Kidney (tissue), 22 donors: ENCODE data around the gene AKR7A3. TPM values are rescaled to one million over a fixed set of nuclear protein-coding genes. Genes with fewer than 3 reads are reported as not detected.
"Not testable (repeated sequence)": the region's sequence is repeated elsewhere in the genome, so short reads cannot be mapped to it uniquely, and the experiment has no call there.

Experiments
- DNase-seq, 5 donors: peaks; one replicate each; pipeline ENCODE4 v3.0.0-alpha.2; 2013 to 2020
- FAIRE-seq: peaks from 2 replicates; lab custom pipeline; 2012; peaks lifted over from hg19 to GRCh38; lab: Jason Lieb, UNC
- H3K27ac ChIP-seq, 2 donors: one replicate each; pipeline ENCODE4 v1.7.0; 2013; ENCODE audit warnings: low read depth in 2 of 2, low read length in 2 of 2, inconsistent platforms in 1 of 2
- H3K27me3 ChIP-seq: one replicate; pipeline ENCODE4 v1.7.1; 2013; ENCODE audit warnings: low read length, inconsistent platforms; ENCODE audit not compliant: control insufficient read depth, insufficient read depth
- H3K36me3 ChIP-seq, 3 donors: one replicate each; pipeline versions ENCODE4 v1.7.0 to v1.7.1; 2013; ENCODE audit warnings: low read length in 3 of 3, control low read depth in 1 of 3, inconsistent platforms in 1 of 3; ENCODE audit not compliant: insufficient read depth in 3 of 3, control insufficient read depth in 2 of 3
- H3K4me1 ChIP-seq, 3 donors: one replicate each; pipeline versions ENCODE4 v1.7.0 to v1.7.1; 2013; ENCODE audit warnings: low read length in 3 of 3, inconsistent platforms in 1 of 3, low read depth in 1 of 3; ENCODE audit not compliant: control insufficient read depth in 2 of 3, insufficient read depth in 2 of 3
- H3K4me3 ChIP-seq, 3 donors: one replicate each; pipeline versions ENCODE4 v1.7.0 to v1.8.1; 2013; ENCODE audit warnings: low read length in 3 of 3, control low read depth in 1 of 3, inconsistent platforms in 1 of 3
- H3K9ac ChIP-seq, 3 donors: one replicate each; pipeline versions ENCODE4 v1.7.0 to v1.7.1; 2013; ENCODE audit warnings: low read length in 3 of 3, control low read depth in 1 of 3, inconsistent platforms in 1 of 3
- H3K9me3 ChIP-seq, 3 donors: one replicate each; pipeline versions ENCODE4 v1.7.0 to v1.7.1; 2013; ENCODE audit warnings: low read length in 3 of 3, control low read depth in 1 of 3, inconsistent platforms in 1 of 3; ENCODE audit not compliant: control insufficient read depth in 2 of 3, insufficient read depth in 1 of 3
- intact Hi-C: fragments of 100-400 bp; cut with DNase I; formaldehyde crosslinking; loops from one replicate; pipeline ENCODE4 v1.11.1; 2022
- long read RNA-seq, 10 donors: library from polyadenylated mRNA in 1 of 10; unstranded in 1 of 10; transcript quantifications; one replicate each; pipeline ENCODE4 v2.0.0 and lab custom pipeline, GENCODE V29; 2021 to 2026
- polyA plus RNA-seq: library from polyadenylated mRNA; stranded (reverse); fragments of 350-450 nt; fragmentation: Illumina TruSeq; extraction: RNeasy Lipid Tissue Mini Kit (QIAGEN cat#74804); gene quantifications from one replicate; pipeline ENCODE4 v1.2.3, GENCODE V29; 2014; ENCODE audit warnings: low read depth, low replicate concordance; ENCODE audit not compliant: insufficient read depth
- total RNA-seq: library from RNA; stranded (reverse); fragmentation: NEBNext Ultra II Directional; extraction: Animal tissue kit (Norgen Biotek cat#: 25700); gene quantifications from one replicate; pipeline ENCODE4 v1.2.1, GENCODE V29; 2021
- TF ChIP-seq, protein P1 (sequence below): IDR thresholded peaks from 3 replicates; pipeline ENCODE4 v1.5.1; 2012; ENCODE audit warnings: mild to moderate bottlenecking, moderate library complexity, borderline replicate concordance; ENCODE audit not compliant: insufficient read depth; ENCODE audit errors: extremely low read depth
- donor health status: control.
- donor health status: control.
- donor health status: control.
- donor health status: control.
- donor health status: control.
- donor health status: DM: yes; HTN: yes; CAD: no.
- donor health status: Normal renal cell carcinoma (clear cell type).

The AKR7A3 gene
- total RNA-seq: 6.2 TPM
- 108 TPM for polyA plus RNA-seq
- long read RNA-seq, donor 1: 0 reads
- long read RNA-seq, donor 2: 0 reads
- long read RNA-seq, donor 3: 0 reads
- long read RNA-seq, donor 4: 0 reads
- long read RNA-seq, donor 5: 0 reads
- long read RNA-seq, donor 6: 0 reads
- long read RNA-seq, donor 7, transcript AKR7A3-201 (7 exons, 1,710 nt): major isoform, 5 of 7 reads
- long read RNA-seq, donor 7, partial matches to known transcripts: 2 of 7 reads
- long read RNA-seq, donor 7, other reads (novel, unspliced or antisense): 0 of 7 reads
- long read RNA-seq, donor 8: 0 reads
- long read RNA-seq, donor 9: 0 reads
- long read RNA-seq, donor 10, partial matches to known transcripts: 0 of 1 reads
- long read RNA-seq, donor 10, other reads (novel, unspliced or antisense): 0 of 1 reads

- H3K9me3 ChIP-seq, H3K4me1 ChIP-seq, H3K36me3 ChIP-seq, intact Hi-C loops, H3K27me3 ChIP-seq, FAIRE-seq: not testable (repeated sequence)
- DNase-seq: peak; percentile 43 to 81 (median 60)
- Histone ChIP-seq H3K27ac (peak within 1 kb of the TSS; percentile 70 to 81), H3K9ac (peak within 1 kb of the TSS in 2 of 3 donors; percentile 41 to 65), H3K4me3 (peak within 1 kb of the TSS in 2 of 3 donors; percentile 62 to 78)
Observed at GRCh38 chr1:19288324-19289241, at the start of gene AKR7A3. TSS of gene AKR7A3 (minus strand) at chr1:19288770. CDS start at chr1:19288709, 61 bp downstream.

GRCh38 chr1:19338323-19338762 is 49.8 kb upstream of the AKR7A3 start:
- Histone ChIP-seq H3K4me1 (peaks cover 0 to 3% (median 0%) of the 10 kb centered on the region in 3 donors), H3K27ac (no peak overlapping the region), H3K9me3 (no peaks in the 10 kb centered on the region), H3K4me3 (no peak overlapping the region), H3K9ac (no peak overlapping the region), H3K27me3 (no peaks in the 10 kb centered on the region), H3K36me3 (peaks cover 0 to 4% (median 3%) of the 10 kb centered on the region in 3 donors)
- no peak for FAIRE-seq
- TF ChIP-seq, protein P1, sequence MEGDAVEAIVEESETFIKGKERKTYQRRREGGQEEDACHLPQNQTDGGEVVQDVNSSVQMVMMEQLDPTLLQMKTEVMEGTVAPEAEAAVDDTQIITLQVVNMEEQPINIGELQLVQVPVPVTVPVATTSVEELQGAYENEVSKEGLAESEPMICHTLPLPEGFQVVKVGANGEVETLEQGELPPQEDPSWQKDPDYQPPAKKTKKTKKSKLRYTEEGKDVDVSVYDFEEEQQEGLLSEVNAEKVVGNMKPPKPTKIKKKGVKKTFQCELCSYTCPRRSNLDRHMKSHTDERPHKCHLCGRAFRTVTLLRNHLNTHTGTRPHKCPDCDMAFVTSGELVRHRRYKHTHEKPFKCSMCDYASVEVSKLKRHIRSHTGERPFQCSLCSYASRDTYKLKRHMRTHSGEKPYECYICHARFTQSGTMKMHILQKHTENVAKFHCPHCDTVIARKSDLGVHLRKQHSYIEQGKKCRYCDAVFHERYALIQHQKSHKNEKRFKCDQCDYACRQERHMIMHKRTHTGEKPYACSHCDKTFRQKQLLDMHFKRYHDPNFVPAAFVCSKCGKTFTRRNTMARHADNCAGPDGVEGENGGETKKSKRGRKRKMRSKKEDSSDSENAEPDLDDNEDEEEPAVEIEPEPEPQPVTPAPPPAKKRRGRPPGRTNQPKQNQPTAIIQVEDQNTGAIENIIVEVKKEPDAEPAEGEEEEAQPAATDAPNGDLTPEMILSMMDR: peak; percentile 11
- intact Hi-C loops: no loop called here
- DNase-seq: peak; percentile 60 to 74 (median 65)

GRCh38 chr1:19337289-19337688 is 48.7 kb upstream of the AKR7A3 start:
- intact Hi-C loops: no loop called here
- peaks cover 0 to 3% (median 0%) of the 10 kb centered on the region in 3 donors for H3K36me3 ChIP-seq
- no peak for FAIRE-seq

More at GRCh38 chr1:19337289-19337688, 48.7 kb upstream of the AKR7A3 start:
- Histone ChIP-seq H3K27ac (no peak overlapping the region), H3K9me3 (no peaks in the 10 kb centered on the region), H3K27me3 (no peaks in the 10 kb centered on the region), H3K4me3 (no peak overlapping the region), H3K4me1 (peaks cover 0 to 3% (median 0%) of the 10 kb centered on the region in 3 donors), H3K9ac (no peak overlapping the region)
- DNase-seq: no peak
- TF ChIP-seq, protein P1: no peak
